ENCODE results near the gene FOXRED2.
"Not testable (repeated sequence)": the region's sequence is repeated elsewhere in the genome, so short reads cannot be mapped to it uniquely, and the experiment has no call there.

FOXRED2 gene

GRCh38 chr22:36506637-36507517 is at the start of gene FOXRED2:
Gene FOXRED2, minus strand, starts transcription at chr22:36507040. Its CDS starts 618 bp downstream, at chr22:36506422.
- DNase-seq, result peak; percentile 10

GRCh38 chr22:36554098-36554497 is 47.3 kb upstream of the FOXRED2 start:
- DNase-seq, result no peak

- no peak for DNase-seq
Observed at GRCh38 chr22:36552289-36552688, 45.4 kb upstream of the FOXRED2 start.

GRCh38 chr22:36550701-36551495 is 44.1 kb upstream of the FOXRED2 start:
- DNase-seq, result no peak

- no peak for DNase-seq
Observed at GRCh38 chr22:36549033-36549432, 42.2 kb upstream of the FOXRED2 start.

GRCh38 chr22:36548606-36549005 is 41.8 kb upstream of the FOXRED2 start:
- no peak for DNase-seq

GRCh38 chr22:36546932-36547331 is 40.1 kb upstream of the FOXRED2 start:
- DNase-seq, result peak; percentile 58

GRCh38 chr22:36546092-36546804 is 39.4 kb upstream of the FOXRED2 start:
- DNase-seq, result peak; percentile 47

- no peak for DNase-seq
Observed at GRCh38 chr22:36544107-36544620, 37.3 kb upstream of the FOXRED2 start.

- DNase-seq, result peak; percentile 99
Observed at GRCh38 chr22:36541831-36542411, 35.1 kb upstream of the FOXRED2 start.

- peak; percentile 86 for DNase-seq
Observed at GRCh38 chr22:36540867-36541642, 34.2 kb upstream of the FOXRED2 start.

GRCh38 chr22:36538529-36538928 is 31.7 kb upstream of the FOXRED2 start:
- DNase-seq, result no peak

GRCh38 chr22:36536717-36537116 is 29.9 kb upstream of the FOXRED2 start:
- no peak for DNase-seq

- DNase-seq, result not testable (repeated sequence)
Observed at GRCh38 chr22:36533320-36533719, 26.5 kb upstream of the FOXRED2 start.

GRCh38 chr22:36532466-36532865 is 25.6 kb upstream of the FOXRED2 start:
- DNase-seq, result no peak

- peak; percentile 99 for DNase-seq
Observed at GRCh38 chr22:36528795-36529751, 22.2 kb upstream of the FOXRED2 start, which contains the start of gene EIF3D. Gene EIF3D, minus strand, starts transcription at chr22:36529166. Its CDS starts 3,045 bp downstream, at chr22:36526121.

- DNase-seq, result no peak
Observed at GRCh38 chr22:36528341-36528740, 21.5 kb upstream of the FOXRED2 start.

- no peak for DNase-seq
Observed at GRCh38 chr22:36522662-36523061, 15.8 kb upstream of the FOXRED2 start.

GRCh38 chr22:36520423-36520822 is 13.6 kb upstream of the FOXRED2 start:
- no peak for DNase-seq

GRCh38 chr22:36519906-36520305 is 13.1 kb upstream of the FOXRED2 start:
- not testable (repeated sequence) for DNase-seq
